ENCODE results near the gene FAM131A.

Gene FAM131A

GRCh38 chr3:184333700-184334099 is 3.7 kb upstream of the FAM131A start:
- TF ChIP-seq REST (IDR thresholded peaks at IDR 0.05; ENCODE audit: insufficient read depth in 1 of 2, low read depth in 2 of 2, low read length in 2 of 2), result no peak
- TF ChIP-seq SIN3A (IDR thresholded peaks at IDR 0.05; ENCODE audit: borderline replicate concordance, insufficient read depth, low read length), result no peak
- TF ChIP-seq TAF1 (IDR thresholded peaks at IDR 0.05; ENCODE audit: borderline replicate concordance, insufficient read depth, low read length), result no peak
- TF ChIP-seq FOXP2 (optimal IDR thresholded peaks at IDR 0.05; ENCODE audit: borderline replicate concordance, extremely low read depth, extremely low read length, insufficient read depth), result no peak
- no peak for TF ChIP-seq POLR2AphosphoS5 (IDR thresholded peaks at IDR 0.05; ENCODE audit: low read depth, low read length)

- TF ChIP-seq POLR2AphosphoS5 (IDR thresholded peaks at IDR 0.05; ENCODE audit: low read depth, low read length), result no peak
- TF ChIP-seq REST (IDR thresholded peaks at IDR 0.05; ENCODE audit: insufficient read depth in 1 of 2, low read depth in 2 of 2, low read length in 2 of 2), result no peak
- TF ChIP-seq FOXP2 (optimal IDR thresholded peaks at IDR 0.05; ENCODE audit: borderline replicate concordance, extremely low read depth, extremely low read length, insufficient read depth), result no peak
- TF ChIP-seq TAF1 (IDR thresholded peaks at IDR 0.05; ENCODE audit: borderline replicate concordance, insufficient read depth, low read length), result no peak
- TF ChIP-seq SIN3A (IDR thresholded peaks at IDR 0.05; ENCODE audit: borderline replicate concordance, insufficient read depth, low read length), result no peak
These were observed 2.8 kb upstream of the FAM131A start for GRCh38 chr3:184334470-184335158.

- no peak for TF ChIP-seq SIN3A (IDR thresholded peaks at IDR 0.05; ENCODE audit: borderline replicate concordance, insufficient read depth, low read length)
- TF ChIP-seq REST (IDR thresholded peaks at IDR 0.05; ENCODE audit: insufficient read depth in 1 of 2, low read depth in 2 of 2, low read length in 2 of 2), result no peak
- no peak for TF ChIP-seq POLR2AphosphoS5 (IDR thresholded peaks at IDR 0.05; ENCODE audit: low read depth, low read length)
- TF ChIP-seq TAF1 (IDR thresholded peaks at IDR 0.05; ENCODE audit: borderline replicate concordance, insufficient read depth, low read length), result no peak
- no peak for TF ChIP-seq FOXP2 (optimal IDR thresholded peaks at IDR 0.05; ENCODE audit: borderline replicate concordance, extremely low read depth, extremely low read length, insufficient read depth)
These were observed 2.1 kb upstream of the FAM131A start for GRCh38 chr3:184335291-184335660.

GRCh38 chr3:184335661-184336546 is 1.5 kb upstream of the FAM131A start:
- TF ChIP-seq FOXP2 (optimal IDR thresholded peaks at IDR 0.05; ENCODE audit: borderline replicate concordance, extremely low read depth, extremely low read length, insufficient read depth) (peak; percentile 73), SIN3A (IDR thresholded peaks at IDR 0.05; ENCODE audit: borderline replicate concordance, insufficient read depth, low read length) (no peak), TAF1 (IDR thresholded peaks at IDR 0.05; ENCODE audit: borderline replicate concordance, insufficient read depth, low read length) (no peak), REST (IDR thresholded peaks at IDR 0.05; ENCODE audit: insufficient read depth in 1 of 2, low read depth in 2 of 2, low read length in 2 of 2) (no peak), POLR2AphosphoS5 (IDR thresholded peaks at IDR 0.05; ENCODE audit: low read depth, low read length) (peak; percentile 62)
